Measurements from ENCODE around the gene KCNMB2. TPM values are rescaled to one million over a fixed set of nuclear protein-coding genes. Genes with fewer than 3 reads are reported as not detected.

Gene KCNMB2
- total RNA-seq, 3 donors from 2014 or later: 0.19 to 1.3 TPM; not detected in 1

- DNase-seq (no peak), ATAC-seq (no peak)
- TF ChIP-seq CTCF (IDR thresholded peaks at IDR 0.05): no peak
- Histone ChIP-seq H3K9me3 (no peaks in the 10 kb centered on the region), H3K4me3 (no peak overlapping the region), H3K36me3 (ENCODE audit: low read depth) (no peaks in the 10 kb centered on the region), H3K4me1 (ENCODE audit: low read depth) (no peaks in the 10 kb centered on the region)
- intact Hi-C loops (cut with DNase I, micrococcal nuclease): no loop called here
Measured at GRCh38 chr3:178705925-178706324, 169.7 kb downstream of the KCNMB2 start.

- Histone ChIP-seq H3K36me3 (ENCODE audit: low read depth) (no peaks in the 10 kb centered on the region), H3K4me3 (no peak overlapping the region), H3K4me1 (ENCODE audit: low read depth) (no peaks in the 10 kb centered on the region), H3K9me3 (no peaks in the 10 kb centered on the region)
- no peak for ATAC-seq
- intact Hi-C loops (cut with DNase I, micrococcal nuclease): no loop called here
- DNase-seq: no peak
- no peak for TF ChIP-seq CTCF (IDR thresholded peaks at IDR 0.05)
Measured at GRCh38 chr3:178706411-178706810, 170.2 kb downstream of the KCNMB2 start.

- no peaks in the 10 kb centered on the region for H3K9me3 ChIP-seq
- no peak for TF ChIP-seq CTCF (IDR thresholded peaks at IDR 0.05)
- DNase-seq (no peak), ATAC-seq (no peak)
- no peak overlapping the region for H3K4me3 ChIP-seq
- no peaks in the 10 kb centered on the region for H3K36me3 ChIP-seq (ENCODE audit: low read depth)
- intact Hi-C loops (cut with DNase I, micrococcal nuclease): no loop called here
- no peaks in the 10 kb centered on the region for H3K4me1 ChIP-seq (ENCODE audit: low read depth)
Measured at GRCh38 chr3:178707311-178708031, 171.2 kb downstream of the KCNMB2 start.

GRCh38 chr3:178709051-178709450, 172.8 kb downstream of the KCNMB2 start:
- Histone ChIP-seq H3K9me3 (no peaks in the 10 kb centered on the region), H3K4me1 (ENCODE audit: low read depth) (no peaks in the 10 kb centered on the region), H3K4me3 (no peak overlapping the region), H3K36me3 (ENCODE audit: low read depth) (no peaks in the 10 kb centered on the region)
- intact Hi-C loops (cut with DNase I, micrococcal nuclease): no loop called here
- no peak for TF ChIP-seq CTCF (IDR thresholded peaks at IDR 0.05)
- ATAC-seq (no peak), DNase-seq (no peak)

GRCh38 chr3:178711753-178712152, 175.5 kb downstream of the KCNMB2 start:
- DNase-seq (no peak), ATAC-seq (no peak)
- Histone ChIP-seq H3K4me1 (ENCODE audit: low read depth) (no peaks in the 10 kb centered on the region), H3K4me3 (no peak overlapping the region), H3K36me3 (ENCODE audit: low read depth) (no peaks in the 10 kb centered on the region), H3K9me3 (no peaks in the 10 kb centered on the region)
- TF ChIP-seq CTCF (IDR thresholded peaks at IDR 0.05): no peak
- intact Hi-C loops (cut with DNase I, micrococcal nuclease): no loop called here

GRCh38 chr3:178712247-178712646, 176.0 kb downstream of the KCNMB2 start:
- intact Hi-C loops (cut with DNase I, micrococcal nuclease): no loop called here
- Histone ChIP-seq H3K4me1 (ENCODE audit: low read depth) (no peaks in the 10 kb centered on the region), H3K36me3 (ENCODE audit: low read depth) (no peaks in the 10 kb centered on the region), H3K4me3 (no peak overlapping the region), H3K9me3 (no peaks in the 10 kb centered on the region)
- DNase-seq (no peak), ATAC-seq (no peak)
- no peak for TF ChIP-seq CTCF (IDR thresholded peaks at IDR 0.05)
